ENCODE results near the gene ESPNL.
A peak's percentile ranks its signal among the peaks of the same experiment; 100 is the strongest.
"Not testable (repeated sequence)": the region's sequence is repeated elsewhere in the genome, so short reads cannot be mapped to it uniquely, and the experiment has no call there.

ESPNL gene, protein sequence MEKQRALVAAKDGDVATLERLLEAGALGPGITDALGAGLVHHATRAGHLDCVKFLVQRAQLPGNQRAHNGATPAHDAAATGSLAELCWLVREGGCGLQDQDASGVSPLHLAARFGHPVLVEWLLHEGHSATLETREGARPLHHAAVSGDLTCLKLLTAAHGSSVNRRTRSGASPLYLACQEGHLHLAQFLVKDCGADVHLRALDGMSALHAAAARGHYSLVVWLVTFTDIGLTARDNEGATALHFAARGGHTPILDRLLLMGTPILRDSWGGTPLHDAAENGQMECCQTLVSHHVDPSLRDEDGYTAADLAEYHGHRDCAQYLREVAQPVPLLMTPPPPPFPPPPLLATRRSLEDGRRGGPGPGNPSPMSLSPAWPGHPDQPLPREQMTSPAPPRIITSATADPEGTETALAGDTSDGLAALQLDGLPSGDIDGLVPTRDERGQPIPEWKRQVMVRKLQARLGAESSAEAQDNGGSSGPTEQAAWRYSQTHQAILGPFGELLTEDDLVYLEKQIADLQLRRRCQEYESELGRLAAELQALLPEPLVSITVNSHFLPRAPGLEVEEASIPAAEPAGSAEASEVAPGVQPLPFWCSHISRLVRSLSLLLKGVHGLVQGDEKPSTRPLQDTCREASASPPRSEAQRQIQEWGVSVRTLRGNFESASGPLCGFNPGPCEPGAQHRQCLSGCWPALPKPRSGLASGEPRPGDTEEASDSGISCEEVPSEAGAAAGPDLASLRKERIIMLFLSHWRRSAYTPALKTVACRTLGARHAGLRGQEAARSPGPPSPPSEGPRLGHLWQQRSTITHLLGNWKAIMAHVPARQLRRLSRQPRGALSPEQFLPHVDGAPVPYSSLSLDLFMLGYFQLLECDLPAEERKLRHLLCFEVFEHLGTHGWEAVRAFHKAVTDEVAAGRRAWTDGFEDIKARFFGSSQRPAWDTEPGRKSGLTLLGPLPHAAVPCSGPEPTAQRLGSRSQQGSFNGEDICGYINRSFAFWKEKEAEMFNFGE

DNA sequence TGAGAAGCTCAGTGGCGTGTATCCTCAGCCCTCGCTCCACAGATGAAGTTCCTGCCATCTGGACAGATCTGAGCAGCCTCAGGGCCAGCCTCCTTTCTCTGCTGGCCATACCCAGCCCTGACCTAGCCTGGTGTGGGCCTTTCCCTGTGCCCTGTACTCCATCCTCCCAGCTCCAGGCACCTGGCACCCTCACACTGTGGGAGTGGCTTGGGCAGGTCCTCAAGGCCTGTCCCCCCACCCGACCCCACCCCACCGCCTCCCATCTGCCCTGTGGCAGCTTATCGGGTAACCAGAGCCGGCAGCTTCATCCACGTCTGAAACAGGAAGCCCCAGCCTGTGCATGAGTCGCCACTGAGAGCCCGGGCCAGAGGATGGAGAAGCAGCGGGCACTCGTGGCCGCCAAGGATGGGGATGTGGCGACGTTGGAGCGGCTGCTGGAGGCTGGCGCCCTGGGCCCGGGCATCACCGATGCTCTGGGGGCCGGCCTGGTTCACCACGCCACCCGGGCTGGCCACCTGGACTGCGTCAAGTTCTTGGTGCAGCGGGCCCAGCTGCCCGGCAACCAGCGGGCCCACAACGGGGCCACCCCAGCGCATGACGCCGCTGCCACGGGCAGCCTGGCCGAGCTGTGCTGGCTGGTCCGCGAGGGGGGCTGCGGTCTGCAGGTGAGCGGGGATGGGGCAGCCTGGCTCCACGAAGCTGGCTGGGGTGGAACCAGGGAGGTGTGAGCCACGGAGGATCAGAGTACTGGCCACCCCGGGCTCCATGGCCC lies at the start of gene ESPNL:
Gene ESPNL (plus strand): TSS at position 292 of the 772 bp plus-strand sequence. CDS start 80 bp downstream, at position 372.
- DNase-seq (ENCODE audit: low spot score): no peak

DNA sequence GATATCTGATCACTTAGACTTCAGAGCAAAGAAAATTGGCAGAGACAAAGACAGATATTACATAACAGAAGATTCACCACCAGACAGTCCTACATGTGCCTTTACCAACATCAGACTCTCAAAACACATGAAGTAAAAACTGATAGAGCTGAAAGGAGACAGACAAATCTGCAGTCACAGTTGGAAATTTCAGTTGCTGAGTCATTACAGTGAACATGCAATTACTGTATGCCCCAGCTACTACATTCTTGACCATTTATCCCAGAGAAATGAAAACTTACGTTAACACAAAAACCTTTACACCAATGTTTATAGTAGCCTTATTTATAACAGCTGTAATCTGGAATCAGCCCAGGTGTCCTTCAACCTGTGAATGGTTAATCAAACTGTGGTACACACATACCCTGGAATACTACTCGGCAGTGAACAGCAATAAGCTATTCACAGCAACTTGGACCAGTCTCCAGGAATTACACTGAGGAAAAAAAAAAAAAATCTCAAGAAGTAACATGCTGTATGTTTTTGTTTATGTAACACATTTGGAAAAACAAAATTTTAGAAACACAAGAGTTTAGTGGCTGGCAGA lies 46.9 kb upstream of the ESPNL start:
- DNase-seq (ENCODE audit: low spot score): no peak

DNA sequence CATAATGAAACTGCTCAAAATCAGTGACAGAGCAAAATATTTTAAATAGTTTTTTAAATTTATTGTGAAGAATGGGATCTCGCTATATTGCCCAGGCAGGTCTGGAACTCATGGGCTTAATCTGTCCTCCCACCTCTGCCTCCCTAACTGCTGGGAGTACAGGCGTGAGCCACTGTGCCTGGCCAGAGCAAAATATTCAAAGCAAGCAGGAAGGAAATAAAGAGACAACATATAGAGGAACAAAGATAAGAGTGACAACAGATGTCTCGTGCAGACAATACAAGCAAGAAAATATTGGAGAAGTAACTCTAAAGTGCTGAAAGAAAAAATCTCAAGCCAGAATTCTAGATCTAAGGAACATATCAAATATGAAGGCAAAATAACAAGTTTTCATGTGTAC lies 44.3 kb upstream of the ESPNL start:
- no peak for DNase-seq (ENCODE audit: low spot score)

DNA sequence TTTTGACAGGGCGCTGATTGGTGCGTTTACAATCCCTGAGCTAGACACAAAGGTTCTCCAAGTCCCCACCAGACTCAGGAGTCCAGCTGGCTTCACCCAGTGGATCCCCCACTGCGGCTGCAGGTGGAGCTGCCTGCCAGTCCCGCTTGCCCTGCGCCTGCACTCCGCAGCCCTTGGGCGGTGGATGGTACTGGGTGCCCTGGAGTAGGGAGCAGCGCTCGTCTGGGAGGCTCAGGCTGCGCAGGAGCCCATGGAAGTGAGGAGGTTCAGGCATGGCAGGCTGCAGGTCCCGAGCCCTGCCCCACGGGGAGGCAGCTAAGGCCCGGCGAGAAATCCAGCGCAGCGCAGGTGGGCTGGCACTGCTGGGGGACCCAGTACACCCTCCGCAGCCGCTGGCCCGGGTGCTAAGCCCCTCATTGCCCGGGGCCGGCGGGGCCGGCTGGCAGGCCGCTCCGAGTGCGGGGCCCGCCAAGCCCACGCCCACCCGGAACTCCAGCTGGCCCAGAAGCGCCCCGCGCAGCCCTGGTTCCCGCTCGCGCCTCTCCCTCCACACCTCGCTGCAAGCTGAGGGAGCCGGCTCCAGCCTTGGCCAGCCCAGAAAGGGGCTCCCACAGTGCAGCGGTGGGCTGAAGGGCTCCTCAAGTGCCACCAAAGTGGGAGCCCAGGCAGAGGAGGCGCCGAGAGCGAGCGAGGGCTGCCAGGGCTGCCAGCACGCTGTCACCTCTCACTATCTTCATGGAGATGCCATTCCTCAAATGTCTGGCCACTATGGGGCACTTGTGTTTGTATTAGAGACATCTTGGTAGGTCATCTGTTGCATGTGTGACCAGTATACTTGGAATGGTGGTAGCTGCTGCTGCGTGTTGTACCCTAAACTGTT lies 42.2 kb upstream of the ESPNL start:
- not testable (repeated sequence) for DNase-seq (ENCODE audit: low spot score)

DNA sequence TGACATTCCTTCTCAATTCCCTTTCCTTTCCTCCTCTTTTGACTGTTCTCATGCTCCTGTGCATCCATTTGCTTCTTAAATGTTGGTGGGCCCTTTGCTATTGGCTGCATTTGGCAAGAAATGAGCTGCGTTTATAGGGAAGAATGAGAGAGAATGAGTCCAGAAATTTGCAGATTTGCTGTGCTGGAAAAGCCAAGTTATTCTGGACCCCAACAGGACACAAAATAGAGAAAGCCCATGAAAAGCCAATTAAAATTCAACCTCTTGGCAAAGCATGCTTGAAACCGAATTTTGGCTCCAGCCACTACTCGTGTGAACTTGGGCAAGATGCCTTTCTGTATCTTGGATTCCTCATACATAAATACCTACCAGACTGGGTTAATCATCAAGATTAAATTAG lies 40.6 kb upstream of the ESPNL start:
- no peak for DNase-seq (ENCODE audit: low spot score)

DNA sequence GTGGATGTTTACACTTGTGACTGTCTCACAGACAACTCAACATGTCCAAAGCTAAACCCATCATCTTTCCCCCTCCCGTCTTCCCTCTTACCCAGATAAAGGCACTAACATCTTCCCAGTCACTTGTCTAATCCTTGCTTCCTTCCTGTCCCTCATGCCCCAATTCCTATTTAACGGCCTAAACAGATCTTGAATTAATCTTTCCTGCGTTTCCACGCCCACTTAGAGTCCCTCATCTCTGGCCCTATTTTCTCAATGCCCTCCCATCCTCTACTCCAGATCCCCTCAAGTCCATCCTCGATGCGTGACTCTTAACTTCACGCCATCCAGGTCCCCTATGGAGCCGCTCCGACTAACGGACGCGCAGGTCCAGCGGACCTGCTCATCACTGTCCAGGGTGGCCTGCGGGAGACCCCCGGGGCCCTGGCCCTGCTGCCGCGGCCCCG lies 40.0 kb upstream of the ESPNL start:
- DNase-seq (ENCODE audit: low spot score): no peak

DNA sequence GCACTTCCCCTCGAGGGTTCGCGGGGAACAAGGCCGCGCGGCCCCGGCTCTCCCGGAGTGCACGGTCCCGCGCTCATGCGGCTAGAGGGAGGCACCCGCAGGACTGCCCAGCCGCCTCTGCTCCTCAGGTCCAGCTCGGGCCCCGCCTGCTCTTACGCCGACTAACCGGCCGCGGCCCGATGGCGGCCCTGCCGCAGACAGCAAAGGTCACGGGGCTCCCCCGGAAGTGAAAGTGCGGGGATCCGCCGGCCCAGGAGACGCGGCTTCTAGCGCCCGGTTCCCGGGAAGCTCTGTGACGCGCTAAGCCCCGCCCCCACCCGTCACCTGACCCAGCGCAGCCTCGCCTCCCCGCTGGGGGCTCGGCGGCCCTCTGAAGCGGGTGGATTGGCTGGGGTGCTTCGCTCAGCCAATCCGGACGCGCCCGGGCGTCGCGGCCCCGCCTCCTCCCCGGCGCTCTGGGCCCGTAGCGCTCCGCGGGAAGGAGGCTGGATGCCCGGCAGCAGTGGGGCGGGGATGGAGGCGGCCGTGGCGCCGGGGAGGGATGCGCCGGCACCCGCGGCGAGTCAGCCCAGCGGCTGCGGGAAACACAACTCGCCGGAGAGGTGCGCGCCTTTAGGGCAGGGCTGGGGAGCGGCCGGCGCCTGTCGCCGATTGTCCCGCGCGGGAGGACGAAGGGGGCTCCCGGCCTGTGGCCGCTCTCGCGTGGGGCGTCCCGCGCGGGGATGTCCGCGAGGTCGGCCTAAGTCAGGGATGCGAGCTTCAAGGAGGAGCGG lies 39.4 kb upstream of the ESPNL start, which contains the start of gene SCLY:
Gene SCLY (plus strand): TSS at position 460 of the 773 bp plus-strand sequence. CDS start 54 bp downstream, at position 514.
- DNase-seq (ENCODE audit: low spot score): peak; percentile 98

DNA sequence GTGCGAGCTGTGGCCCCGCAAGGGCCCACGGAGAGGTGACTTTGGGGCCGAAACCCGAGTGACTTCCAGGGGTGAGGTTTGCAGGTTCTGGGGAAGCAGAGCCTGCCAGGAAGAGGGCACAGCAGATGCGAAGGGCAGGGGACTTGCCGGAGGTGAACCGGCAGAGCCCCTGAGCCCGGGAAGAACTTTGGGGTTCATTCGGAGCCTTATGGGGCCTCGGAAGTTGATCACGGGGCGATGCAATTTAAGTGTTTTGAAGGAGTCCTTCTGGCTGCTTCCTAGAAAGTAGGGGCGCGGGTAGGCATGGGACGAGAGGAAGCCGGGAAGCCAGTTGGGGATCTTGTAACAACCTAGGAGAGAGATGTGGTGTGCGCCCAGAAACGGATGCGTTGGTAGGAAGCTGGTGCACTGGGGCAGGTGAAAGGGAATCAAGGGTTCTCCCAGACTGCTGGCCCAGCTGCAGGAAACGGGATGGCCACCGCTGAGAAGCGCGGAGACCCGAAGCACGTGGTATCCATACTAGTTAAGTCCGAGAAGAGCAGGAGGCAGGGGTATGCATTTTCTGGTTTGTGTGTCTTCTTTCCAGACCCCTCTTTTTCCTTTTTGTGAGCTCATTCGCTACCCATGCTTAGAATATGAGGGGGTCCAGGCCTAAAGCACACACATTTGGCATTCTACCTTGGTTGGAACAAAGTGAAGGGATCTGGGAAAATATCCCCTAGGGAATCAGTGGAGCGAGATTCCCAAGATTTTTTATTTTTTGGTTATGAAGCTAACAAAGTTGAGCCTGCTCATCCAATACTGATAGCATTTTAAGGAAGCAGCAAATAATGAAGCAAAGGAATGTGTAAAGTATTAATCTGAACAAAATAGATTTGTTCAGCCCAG lies 38.6 kb upstream of the ESPNL start:
- peak; percentile 16 for DNase-seq (ENCODE audit: low spot score)

DNA sequence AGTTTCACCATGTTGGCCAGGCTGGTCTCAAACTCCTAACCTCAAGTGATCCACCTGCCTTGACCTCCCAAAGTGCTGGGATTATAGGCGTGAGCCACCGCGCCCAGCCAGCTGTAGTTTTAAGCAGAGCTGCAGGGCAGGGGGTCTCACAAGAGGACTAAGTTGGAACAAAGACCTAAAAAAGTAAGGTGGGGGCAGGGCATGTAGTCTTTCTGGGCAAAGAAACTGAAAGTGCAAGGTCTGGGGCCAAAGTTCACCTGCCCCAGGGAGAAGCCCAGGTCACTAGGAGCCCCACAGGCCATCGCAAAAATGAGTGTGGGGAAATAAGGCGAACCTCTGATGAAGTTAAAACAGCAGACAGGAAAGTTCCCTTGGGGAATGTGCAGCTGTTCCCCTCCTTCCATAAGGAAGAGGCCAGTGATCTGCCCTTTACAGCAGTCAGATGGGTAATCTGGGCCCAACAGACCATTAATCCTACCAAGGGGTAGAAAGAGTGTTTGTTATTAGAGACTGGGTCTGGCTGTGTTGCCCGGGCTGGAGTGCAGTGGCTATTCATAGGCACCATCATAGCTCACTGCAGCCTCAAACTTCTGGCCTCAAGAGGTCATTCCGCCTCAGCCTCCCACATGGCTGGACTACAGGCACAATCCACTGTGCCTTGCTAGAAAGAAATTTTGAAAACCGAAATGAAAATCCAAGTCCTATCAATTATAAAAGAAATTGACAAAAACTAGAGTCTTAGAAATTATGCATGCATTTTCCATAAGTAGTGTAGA lies 36.5 kb upstream of the ESPNL start:
- DNase-seq (ENCODE audit: low spot score): no peak

DNA sequence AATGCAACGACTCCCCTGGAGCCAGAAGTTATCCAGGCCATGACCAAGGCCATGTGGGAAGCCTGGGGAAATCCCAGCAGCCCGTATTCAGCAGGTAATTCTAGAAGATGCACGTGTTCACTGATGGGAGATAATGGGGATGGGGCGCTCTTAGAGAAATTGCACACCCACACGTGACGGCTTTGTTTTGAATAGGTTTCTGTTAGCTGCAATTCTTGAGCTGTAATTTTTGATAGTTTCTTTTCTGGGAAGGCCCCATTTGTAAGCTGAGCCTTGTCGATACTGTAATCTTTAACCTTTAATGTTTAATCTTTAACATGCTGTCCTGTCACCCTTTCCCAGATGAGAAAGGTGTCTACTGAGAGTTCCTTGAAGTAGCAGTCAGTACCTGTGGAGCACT lies 35.8 kb upstream of the ESPNL start:
- no peak for DNase-seq (ENCODE audit: low spot score)

DNA sequence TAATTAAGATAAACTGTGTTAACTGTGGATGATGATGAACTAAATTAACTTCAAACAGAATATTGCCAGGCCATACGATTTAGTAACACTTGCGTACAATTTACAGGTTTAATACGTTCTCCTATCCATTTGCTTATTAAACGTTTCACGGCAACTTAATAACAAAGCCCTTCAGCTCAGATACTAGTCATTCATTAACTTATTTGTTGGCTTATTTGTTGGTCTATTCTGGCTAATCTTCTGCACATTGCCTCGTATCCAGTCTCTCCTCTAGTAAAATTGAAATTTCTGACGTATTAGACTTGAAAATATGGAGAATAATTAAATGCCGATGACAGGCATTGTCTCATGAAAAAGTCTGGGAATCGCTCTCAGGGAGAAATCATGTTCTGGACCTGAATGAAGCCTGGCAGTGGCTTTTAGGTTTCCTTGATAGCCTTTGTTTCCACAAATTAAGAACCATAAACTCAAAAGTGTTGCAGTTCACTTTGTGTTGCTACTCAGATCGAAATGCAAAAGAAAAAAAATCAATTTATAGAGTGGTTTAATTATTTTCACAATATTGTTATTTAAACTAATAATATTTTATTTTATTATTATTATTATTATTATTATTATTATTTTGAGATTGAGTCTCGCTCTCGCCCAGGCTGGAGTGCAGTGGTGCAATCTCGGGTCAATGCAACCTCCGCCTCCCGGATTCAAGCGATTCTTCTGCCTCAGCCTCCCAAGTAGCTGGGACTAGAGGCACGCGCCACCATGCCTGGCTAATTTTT lies 34.9 kb upstream of the ESPNL start:
- DNase-seq (ENCODE audit: low spot score): no peak

DNA sequence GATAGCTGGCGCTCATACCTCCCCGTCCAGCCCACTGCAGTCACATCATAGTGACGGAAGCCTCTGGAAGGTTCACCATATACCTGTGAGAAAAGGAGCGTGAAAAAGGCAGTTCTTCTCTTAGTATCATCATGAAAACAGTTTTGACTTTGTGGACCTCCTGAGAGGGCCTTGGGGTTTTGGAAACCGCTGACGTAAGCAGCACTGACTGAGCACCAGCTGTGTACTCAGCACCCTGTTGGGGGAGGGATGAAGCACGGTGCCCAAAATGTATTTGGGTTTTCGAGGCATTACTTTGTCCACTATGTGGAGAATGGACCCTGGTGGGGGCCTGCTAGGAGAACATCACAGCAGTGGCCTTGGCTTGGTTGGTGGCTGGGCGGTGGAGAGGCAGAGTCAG lies 33.9 kb upstream of the ESPNL start:
- DNase-seq (ENCODE audit: low spot score): no peak

DNA sequence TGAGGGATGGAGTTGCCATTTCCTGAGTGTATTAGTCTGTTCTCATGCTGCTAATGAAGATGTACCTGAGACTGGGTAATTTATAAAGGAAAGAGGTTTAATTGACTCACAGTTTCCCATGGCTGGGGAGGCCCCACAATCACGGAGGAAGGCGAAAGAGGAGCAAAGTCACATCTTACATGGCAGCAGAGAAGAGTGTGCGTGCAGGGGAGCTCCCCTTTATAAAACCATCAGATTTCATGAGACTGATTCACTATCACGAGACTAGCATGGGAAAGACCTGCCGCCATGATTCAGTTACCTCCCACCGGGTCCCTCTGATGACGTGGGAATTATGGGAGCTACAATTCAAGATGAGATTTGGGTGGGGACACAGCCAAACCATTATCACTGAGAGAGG lies 33.4 kb upstream of the ESPNL start:
- DNase-seq (ENCODE audit: low spot score): not testable (repeated sequence)

DNA sequence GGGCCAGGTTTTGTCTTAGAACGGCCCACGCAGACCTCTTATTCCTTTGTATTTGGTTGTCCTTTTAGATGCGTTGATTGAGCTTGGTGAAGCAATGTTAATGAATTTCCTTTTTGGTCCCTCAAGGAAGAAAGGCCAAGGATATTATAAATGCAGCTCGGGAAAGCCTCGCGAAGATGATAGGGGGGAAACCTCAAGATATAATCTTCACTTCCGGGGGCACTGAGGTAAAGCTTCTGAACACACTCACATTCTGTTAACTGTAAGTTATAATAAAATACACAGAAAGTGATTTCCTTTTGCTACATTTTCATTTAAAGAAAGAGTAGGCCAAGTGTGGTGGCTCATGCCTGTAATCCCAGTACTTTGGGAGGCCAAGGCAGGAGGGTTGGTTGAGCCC lies 32.2 kb upstream of the ESPNL start:
- no peak for DNase-seq (ENCODE audit: low spot score)

DNA sequence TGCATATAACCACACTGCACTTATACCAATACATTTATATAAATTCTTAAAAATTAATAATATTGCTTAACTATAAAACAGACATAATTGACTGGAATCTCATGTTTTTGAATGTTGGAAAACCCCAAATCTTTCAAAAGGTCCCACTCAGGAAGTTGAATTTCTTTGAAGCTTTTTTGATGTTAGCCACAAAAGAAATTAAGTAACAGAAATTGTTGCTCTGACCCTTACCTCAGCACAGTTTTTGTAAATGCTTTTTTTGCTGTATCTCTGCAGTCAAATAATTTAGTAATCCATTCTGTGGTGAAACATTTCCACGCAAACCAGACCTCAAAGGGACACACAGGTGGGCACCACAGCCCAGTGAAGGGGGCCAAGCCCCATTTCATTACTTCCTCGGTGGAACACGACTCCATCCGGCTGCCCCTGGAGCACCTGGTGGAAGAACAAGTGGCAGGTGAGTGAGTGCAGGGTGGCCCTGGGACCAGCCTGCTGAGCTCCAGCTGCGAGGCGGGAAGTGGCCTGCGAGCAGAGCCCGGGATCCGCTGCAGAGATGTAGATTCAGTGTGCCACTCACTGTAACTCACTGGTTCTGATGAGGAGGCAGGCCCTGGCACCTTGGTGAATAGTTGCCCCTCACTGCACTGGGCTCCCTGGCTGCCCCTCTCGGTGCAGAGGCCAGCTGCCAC lies 31.0 kb upstream of the ESPNL start:
- peak; percentile 24 for DNase-seq (ENCODE audit: low spot score)

DNA sequence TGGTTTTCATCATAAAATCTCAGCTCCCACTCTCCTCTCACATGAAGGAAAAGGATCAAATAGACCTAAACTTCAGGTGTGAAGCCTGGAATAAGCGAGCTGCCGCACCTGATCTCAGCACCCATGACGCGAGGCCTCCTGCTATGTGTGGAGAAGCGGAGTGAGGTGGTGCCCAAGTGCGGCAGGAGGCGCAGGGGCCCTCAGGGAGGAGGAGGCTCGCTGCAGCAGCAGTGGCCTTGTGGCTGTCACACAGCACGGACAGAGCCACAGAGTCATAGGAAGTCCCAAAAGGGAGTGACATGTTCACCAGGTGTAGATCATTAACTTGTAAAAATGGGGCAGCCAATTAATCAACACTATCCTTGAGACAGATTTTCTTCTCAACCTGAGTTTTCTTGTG lies 30.3 kb upstream of the ESPNL start:
- no peak for DNase-seq (ENCODE audit: low spot score)
